Erythroblast (primary cell): ENCODE results near the gene CPN1.

ENCODE experiments used
- GATA1 ChIP-seq: IDR thresholded peaks from 2 replicates; pipeline ENCODE4 v1.6.1; 2011; ENCODE audit warnings: low read depth, mild to moderate bottlenecking, control low read depth, low read length, moderate library complexity
- POLR2A ChIP-seq: IDR thresholded peaks from 2 replicates; pipeline ENCODE4 v1.6.1; 2011; ENCODE audit warnings: mild to moderate bottlenecking, low read length

DNA sequence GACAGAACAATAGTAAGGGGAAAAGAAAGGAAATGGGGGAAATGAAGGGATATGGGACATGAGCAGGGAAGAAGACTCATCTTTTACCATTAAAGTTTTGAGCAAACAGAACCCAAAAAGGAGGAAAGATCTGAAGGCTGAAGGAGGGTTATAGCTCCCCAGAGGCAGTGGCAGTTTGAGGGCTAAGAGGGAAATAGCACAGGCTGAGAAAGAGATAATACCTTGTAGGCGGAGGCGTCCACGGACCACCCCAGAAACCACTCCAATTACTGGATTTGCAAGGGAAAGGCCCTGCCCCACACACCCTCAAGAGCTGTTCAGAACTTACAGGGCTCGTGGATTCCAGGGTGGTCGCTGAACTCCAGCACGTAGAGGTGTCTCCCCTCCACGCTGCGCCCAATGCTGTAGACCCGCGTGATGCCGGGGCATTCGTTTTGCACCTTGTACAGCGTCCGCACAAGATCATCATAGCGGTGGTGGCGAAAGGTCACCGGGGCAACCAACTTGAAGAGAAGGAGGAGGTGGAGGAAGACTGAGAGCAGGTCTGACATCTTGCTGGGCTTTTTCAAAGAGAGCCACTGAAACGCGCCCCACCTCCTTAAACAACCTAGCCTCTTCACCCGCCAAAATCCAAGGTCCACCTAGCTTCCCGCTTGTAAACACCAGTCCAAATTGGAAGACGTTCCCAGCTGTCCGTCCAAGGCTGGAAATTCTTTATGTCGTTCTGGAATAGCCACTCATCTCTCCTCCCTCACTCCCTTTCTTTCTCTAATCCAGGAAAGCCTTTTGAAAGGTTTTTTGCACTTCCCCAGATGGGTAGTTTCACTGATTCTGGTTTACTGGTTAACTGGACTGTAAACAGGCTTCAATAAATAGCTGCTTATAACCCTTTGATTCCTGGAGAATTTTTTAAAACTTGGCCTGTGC is at the start of gene CPN1:
- TF ChIP-seq POLR2A (no peak), GATA1 (no peak)
